Activated naive CD8-positive, alpha-beta T cell treated with anti-CD3 and anti-CD28 coated beads, Interleukin-2, amount 50 U/mL, for 24 hours (primary cell): ENCODE results near the gene NCKAP5L.

Source experiments
- ATAC-seq: fragments of 150-1000 bp; cut with Tn5 transposase; one replicate; pipeline ENCODE4 v1.10.0; 2021
- DNase-seq: peaks from one replicate; pipeline ENCODE4 v3.0.0; 2021
- H3K27ac Mint-ChIP-seq: one replicate; pipeline ENCODE4 v1.8.0; 2021; ENCODE audit warnings: mild to moderate bottlenecking, mixed read lengths
- H3K27me3 Mint-ChIP-seq: one replicate; pipeline ENCODE4 v1.8.0; 2021; ENCODE audit warnings: mixed read lengths
- H3K36me3 Mint-ChIP-seq: one replicate; pipeline ENCODE4 v1.8.0; 2021; ENCODE audit warnings: low read depth, mixed read lengths
- H3K4me1 Mint-ChIP-seq: one replicate; pipeline ENCODE4 v1.8.0; 2021; ENCODE audit warnings: mixed read lengths
- H3K4me3 Mint-ChIP-seq: one replicate; pipeline ENCODE4 v1.8.0; 2021; ENCODE audit warnings: mild to moderate bottlenecking, moderate library complexity, mixed read lengths
- H3K9me3 Mint-ChIP-seq: one replicate; pipeline ENCODE4 v1.8.0; 2021; ENCODE audit warnings: mixed read lengths

NCKAP5L gene

GRCh38 chr12:49843876-49844437 lies 15.7 kb upstream of the NCKAP5L start:
- no peak for DNase-seq

DNA sequence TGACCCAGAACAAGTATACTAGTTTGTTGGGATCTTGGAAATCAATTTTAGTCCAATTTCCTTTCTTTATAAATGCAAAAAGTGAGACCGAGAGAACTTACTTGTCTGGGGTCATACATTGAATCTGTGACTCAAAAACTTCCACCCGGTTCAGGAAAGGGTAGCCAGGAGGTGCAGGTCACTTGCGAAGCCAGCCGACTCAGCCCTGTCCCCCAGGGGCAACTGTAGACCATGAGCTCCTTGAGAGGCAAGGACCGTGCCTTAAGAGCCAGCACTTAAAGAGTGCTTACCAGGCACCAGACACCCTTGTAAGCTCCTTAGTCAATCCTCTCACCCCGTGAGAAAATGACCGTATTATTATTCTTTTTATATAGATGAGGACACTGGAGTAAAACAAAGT lies 15.2 kb upstream of the NCKAP5L start:
- peaks cover 34% of the 10 kb centered on the region for H3K4me1 Mint-ChIP-seq
- ATAC-seq (no peak), DNase-seq (no peak)
- peak overlapping the region; percentile 95 for H3K27ac Mint-ChIP-seq
- H3K36me3 Mint-ChIP-seq: peaks cover 2% of the 10 kb centered on the region
- no peaks in the 10 kb centered on the region for H3K27me3 Mint-ChIP-seq
- H3K9me3 Mint-ChIP-seq: no peaks in the 10 kb centered on the region
- peak overlapping the region; percentile 95 for H3K4me3 Mint-ChIP-seq

More at GRCh38 chr12:49843876-49844437, 15.7 kb upstream of the NCKAP5L start:
- no peaks in the 10 kb centered on the region for H3K9me3 Mint-ChIP-seq
- peaks cover 34% of the 10 kb centered on the region for H3K4me1 Mint-ChIP-seq
- peak overlapping the region; percentile 95 for H3K4me3 Mint-ChIP-seq
- H3K27ac Mint-ChIP-seq: peak overlapping the region; percentile 95
- H3K36me3 Mint-ChIP-seq: peaks cover 2% of the 10 kb centered on the region
- ATAC-seq: no peak
- no peaks in the 10 kb centered on the region for H3K27me3 Mint-ChIP-seq

DNA sequence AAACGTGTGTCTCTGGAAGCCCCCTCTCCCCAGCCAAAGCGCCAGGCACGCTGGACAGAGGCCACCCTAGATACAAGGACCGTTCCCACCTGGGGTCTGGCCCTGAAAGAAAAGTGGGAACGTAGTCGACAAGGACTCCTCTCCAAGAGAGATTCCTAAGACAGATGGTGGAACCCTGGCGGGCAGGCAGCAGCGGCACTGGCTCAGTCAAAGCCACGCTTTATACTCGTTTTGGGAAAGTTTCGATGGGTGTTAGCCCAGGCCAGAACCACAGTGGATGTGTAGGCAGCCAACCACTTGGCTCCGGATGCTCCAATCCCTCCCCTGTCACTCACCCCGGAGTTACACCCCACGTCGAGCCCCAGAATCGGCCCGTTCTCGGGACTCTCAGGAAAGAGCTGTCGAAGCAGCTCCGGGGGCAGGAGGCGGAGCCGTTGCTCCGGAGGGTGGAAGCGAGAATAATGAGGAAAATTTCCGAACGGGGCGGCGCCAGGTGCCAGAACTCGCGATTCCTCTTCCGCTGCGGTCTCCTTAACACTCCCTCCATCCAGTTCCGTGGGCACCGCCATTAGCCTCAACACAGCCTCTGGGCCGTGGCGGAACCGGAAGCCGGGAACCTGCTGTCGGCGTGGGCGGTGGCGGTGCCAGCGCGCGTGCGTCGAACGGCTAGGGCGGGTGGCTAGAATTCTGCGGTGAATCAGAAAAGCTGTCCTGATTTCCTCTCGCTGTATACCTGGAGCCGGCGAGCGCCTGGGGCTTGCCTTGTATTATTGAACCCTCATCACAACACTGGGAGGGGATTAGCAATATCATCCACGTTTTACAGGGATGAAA lies 14.5 kb upstream of the NCKAP5L start, which contains the start of gene BCDIN3D:
BCDIN3D (minus strand) TSS at position 588 of the 834 bp plus-strand sequence; CDS start at position 569, 19 bp downstream.
- Mint-ChIP-seq H3K27ac (peak within 1 kb of the TSS; percentile 95), H3K4me3 (peak within 1 kb of the TSS; percentile 95), H3K36me3 (peaks cover 5% of the 10 kb centered on the region), H3K9me3 (no peaks in the 10 kb centered on the region), H3K4me1 (peaks cover 34% of the 10 kb centered on the region), H3K27me3 (no peaks in the 10 kb centered on the region)
- DNase-seq (peak; percentile 96), ATAC-seq (peak; percentile 94)

GRCh38 chr12:49838973-49839633 lies 10.9 kb upstream of the NCKAP5L start:
- H3K27me3 Mint-ChIP-seq: no peaks in the 10 kb centered on the region
- ATAC-seq (no peak), DNase-seq (no peak)
- peaks cover 5% of the 10 kb centered on the region for H3K36me3 Mint-ChIP-seq
- H3K27ac Mint-ChIP-seq: no peak overlapping the region
- no peak overlapping the region for H3K4me3 Mint-ChIP-seq
- H3K4me1 Mint-ChIP-seq: peaks cover 26% of the 10 kb centered on the region
- H3K9me3 Mint-ChIP-seq: no peaks in the 10 kb centered on the region

DNA sequence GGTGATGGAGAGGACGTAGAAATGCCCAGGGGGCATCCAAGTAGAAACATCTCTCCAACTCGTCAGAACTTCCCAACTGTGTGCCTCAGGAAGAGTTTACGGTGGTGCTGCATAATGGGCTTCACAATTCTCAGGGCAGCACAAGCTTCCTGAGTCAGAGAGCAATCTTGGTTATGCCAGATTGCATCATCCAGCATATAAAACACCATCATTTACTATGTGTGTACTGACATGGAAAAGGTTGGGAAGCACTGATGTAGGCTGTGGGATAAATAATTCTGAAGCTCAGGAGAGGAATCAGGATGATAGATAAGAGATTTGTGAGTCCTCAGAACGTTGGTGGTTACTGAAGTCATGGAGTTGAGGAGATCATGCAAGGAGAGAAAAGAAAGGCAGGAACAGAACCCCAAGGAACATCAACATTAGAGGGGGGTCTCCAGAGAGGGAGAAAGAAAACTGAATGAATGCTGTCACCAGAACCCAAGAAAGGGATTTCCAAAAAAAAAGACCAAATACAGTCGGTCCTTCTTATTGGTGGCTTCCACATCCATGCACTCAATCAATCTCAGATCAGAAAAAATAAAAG lies 4.7 kb upstream of the NCKAP5L start:
- Mint-ChIP-seq H3K4me3 (no peak overlapping the region), H3K9me3 (no peaks in the 10 kb centered on the region), H3K4me1 (peaks cover 13% of the 10 kb centered on the region), H3K36me3 (no peaks in the 10 kb centered on the region), H3K27ac (no peak overlapping the region), H3K27me3 (no peaks in the 10 kb centered on the region)
- DNase-seq: no peak
- ATAC-seq: no peak

- Mint-ChIP-seq H3K4me1 (peaks cover 20% of the 10 kb centered on the region), H3K27me3 (no peaks in the 10 kb centered on the region), H3K9me3 (no peaks in the 10 kb centered on the region), H3K36me3 (no peaks in the 10 kb centered on the region), H3K27ac (no peak overlapping the region), H3K4me3 (no peak overlapping the region)
- no peak for ATAC-seq
- DNase-seq: no peak
Observed at GRCh38 chr12:49831717-49832116, 3.5 kb upstream of the NCKAP5L start.

DNA sequence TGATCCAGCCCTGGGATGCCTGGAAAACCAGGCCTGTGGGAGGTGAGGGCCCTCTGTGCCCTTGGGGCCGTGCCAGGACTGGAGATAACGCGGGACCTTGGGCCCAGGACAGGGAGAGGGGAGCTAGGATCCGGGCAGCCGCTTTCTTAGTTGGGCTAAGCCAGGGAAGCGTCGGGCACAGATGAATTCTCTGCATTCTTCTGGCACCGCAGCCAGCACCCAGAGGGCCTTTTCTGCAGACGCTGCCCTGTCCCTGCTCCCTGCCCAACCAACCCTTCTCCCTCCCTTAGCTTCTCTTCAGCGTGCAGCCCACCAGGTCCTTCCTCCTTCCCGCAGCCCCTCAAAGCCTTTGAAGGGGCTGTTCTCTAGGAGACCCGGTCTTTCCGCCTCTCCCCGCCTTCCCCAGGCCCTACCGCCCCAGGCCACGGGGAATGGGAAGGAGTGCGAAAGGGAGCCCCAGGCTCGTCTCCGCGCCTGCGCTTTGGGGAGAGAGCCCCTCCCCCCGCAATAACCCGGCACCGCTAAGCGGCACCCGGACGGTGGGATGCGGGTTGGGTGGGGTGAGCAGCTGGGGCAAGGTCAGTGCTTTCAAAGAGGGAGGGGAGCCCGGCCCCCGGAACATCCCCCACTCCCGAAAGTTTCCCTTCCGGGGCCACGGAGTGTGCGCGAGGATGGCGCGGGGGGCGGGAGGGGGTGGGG lies 663 bp downstream of the NCKAP5L start:
- Mint-ChIP-seq H3K4me1 (peaks cover 31% of the 10 kb centered on the region), H3K27ac (no peak overlapping the region), H3K36me3 (peaks cover 2% of the 10 kb centered on the region), H3K4me3 (peak overlapping the region; percentile 86), H3K27me3 (no peaks in the 10 kb centered on the region), H3K9me3 (no peaks in the 10 kb centered on the region)
- ATAC-seq (no peak), DNase-seq (peak; percentile 55)

DNA sequence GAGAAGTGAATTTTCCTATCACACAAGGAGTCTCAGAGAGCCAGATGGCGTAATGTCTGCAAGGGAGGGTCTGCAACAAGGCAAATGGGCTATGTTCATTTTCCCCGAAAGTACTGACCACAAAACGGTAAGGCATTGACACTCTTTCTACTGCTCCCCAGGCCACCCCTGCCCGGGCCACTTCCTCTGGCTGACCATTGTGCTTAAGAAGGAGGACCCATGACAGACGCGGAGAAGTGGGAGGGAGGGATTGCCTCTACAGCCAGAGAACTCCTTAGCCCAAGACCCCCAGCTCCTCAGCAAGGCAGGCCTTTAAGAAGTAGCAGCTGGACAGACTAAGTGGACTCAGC lies 1.2 kb downstream of the NCKAP5L start:
- Mint-ChIP-seq H3K9me3 (no peaks in the 10 kb centered on the region), H3K27ac (no peak overlapping the region), H3K4me1 (peaks cover 33% of the 10 kb centered on the region), H3K4me3 (peak overlapping the region; percentile 86), H3K27me3 (no peaks in the 10 kb centered on the region), H3K36me3 (peaks cover 2% of the 10 kb centered on the region)
- no peak for DNase-seq
- ATAC-seq: no peak

- DNase-seq: no peak
- Mint-ChIP-seq H3K27ac (no peak overlapping the region), H3K36me3 (peaks cover 2% of the 10 kb centered on the region), H3K4me3 (no peak overlapping the region), H3K27me3 (no peaks in the 10 kb centered on the region), H3K9me3 (no peaks in the 10 kb centered on the region), H3K4me1 (peaks cover 44% of the 10 kb centered on the region)
- no peak for ATAC-seq
Observed at GRCh38 chr12:49825971-49826421, 2.2 kb downstream of the NCKAP5L start.

- DNase-seq (no peak), ATAC-seq (no peak)
- H3K27ac Mint-ChIP-seq: no peak overlapping the region
- H3K4me3 Mint-ChIP-seq: no peak overlapping the region
- peaks cover 47% of the 10 kb centered on the region for H3K4me1 Mint-ChIP-seq
- peaks cover 2% of the 10 kb centered on the region for H3K36me3 Mint-ChIP-seq
- no peaks in the 10 kb centered on the region for H3K27me3 Mint-ChIP-seq
- no peaks in the 10 kb centered on the region for H3K9me3 Mint-ChIP-seq
Observed at GRCh38 chr12:49825360-49825970, 2.7 kb downstream of the NCKAP5L start.

GRCh38 chr12:49824895-49825294 lies 3.3 kb downstream of the NCKAP5L start:
- H3K9me3 Mint-ChIP-seq: no peaks in the 10 kb centered on the region
- H3K36me3 Mint-ChIP-seq: peaks cover 2% of the 10 kb centered on the region
- H3K27me3 Mint-ChIP-seq: no peaks in the 10 kb centered on the region
- DNase-seq (no peak), ATAC-seq (no peak)
- no peak overlapping the region for H3K4me3 Mint-ChIP-seq
- H3K27ac Mint-ChIP-seq: no peak overlapping the region
- peaks cover 48% of the 10 kb centered on the region for H3K4me1 Mint-ChIP-seq

DNA sequence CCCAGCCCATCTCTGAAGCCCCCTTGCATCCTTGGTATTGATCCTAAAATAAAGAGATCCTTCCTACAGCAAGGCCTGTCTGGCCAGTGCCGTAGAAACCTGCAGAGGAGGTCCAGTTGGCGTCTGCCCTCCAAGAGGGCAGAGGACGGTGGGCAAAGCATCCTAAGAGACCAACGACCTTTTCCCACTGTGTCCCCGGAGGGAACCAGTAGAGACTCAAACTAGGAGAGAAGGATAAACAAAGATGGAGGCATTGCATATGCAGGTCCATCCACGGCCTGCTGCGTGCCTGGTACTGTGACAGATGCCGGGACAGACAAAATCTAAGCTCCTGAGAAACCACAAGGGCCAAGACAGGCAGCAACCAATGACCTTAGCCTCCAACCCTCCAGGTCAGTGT lies 3.8 kb downstream of the NCKAP5L start:
- H3K36me3 Mint-ChIP-seq: peaks cover 2% of the 10 kb centered on the region
- no peak for DNase-seq
- no peak overlapping the region for H3K27ac Mint-ChIP-seq
- peaks cover 49% of the 10 kb centered on the region for H3K4me1 Mint-ChIP-seq
- no peak overlapping the region for H3K4me3 Mint-ChIP-seq
- no peaks in the 10 kb centered on the region for H3K27me3 Mint-ChIP-seq
- no peaks in the 10 kb centered on the region for H3K9me3 Mint-ChIP-seq
- no peak for ATAC-seq

DNA sequence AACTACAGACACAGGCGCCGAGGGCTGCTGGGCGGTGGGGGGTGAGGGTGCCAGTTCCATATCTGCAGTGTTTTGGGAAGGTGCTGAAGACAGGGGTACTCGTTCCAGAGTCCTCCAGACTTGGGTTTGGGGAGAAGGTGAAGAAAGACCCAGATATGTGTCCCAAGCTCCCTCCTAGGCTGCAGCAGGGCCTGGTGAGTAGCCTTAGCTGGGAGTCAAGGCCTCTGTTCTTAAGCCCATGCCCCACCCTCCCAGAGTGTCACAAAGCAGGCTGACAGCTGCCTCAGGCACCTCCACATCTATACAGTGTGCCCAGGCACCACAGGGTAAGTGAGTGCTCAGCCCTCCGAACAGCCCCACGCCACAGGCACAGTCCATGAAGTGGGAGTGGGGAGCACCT lies 4.3 kb downstream of the NCKAP5L start:
- H3K27me3 Mint-ChIP-seq: no peaks in the 10 kb centered on the region
- no peak overlapping the region for H3K27ac Mint-ChIP-seq
- ATAC-seq (no peak), DNase-seq (no peak)
- peaks cover 44% of the 10 kb centered on the region for H3K4me1 Mint-ChIP-seq
- H3K9me3 Mint-ChIP-seq: no peaks in the 10 kb centered on the region
- no peak overlapping the region for H3K4me3 Mint-ChIP-seq
- peaks cover 2% of the 10 kb centered on the region for H3K36me3 Mint-ChIP-seq

- no peak overlapping the region for H3K4me3 Mint-ChIP-seq
- peaks cover 38% of the 10 kb centered on the region for H3K4me1 Mint-ChIP-seq
- DNase-seq (no peak), ATAC-seq (no peak)
- no peaks in the 10 kb centered on the region for H3K27me3 Mint-ChIP-seq
- no peaks in the 10 kb centered on the region for H3K9me3 Mint-ChIP-seq
- no peak overlapping the region for H3K27ac Mint-ChIP-seq
- H3K36me3 Mint-ChIP-seq: peaks cover 2% of the 10 kb centered on the region
Observed at GRCh38 chr12:49823350-49823749, 4.9 kb downstream of the NCKAP5L start.
